Stimulated activated naive CD8-positive, alpha-beta T cell treated with anti-CD3 and anti-CD28 coated beads, Interleukin-15, Interleukin-2, amounts not matched to agents 100 ng/mL and 50 ng/mL, for 24 hours (primary cell): Measurements from ENCODE around the gene ACTC1.

ENCODE experiments used
- H3K27ac Mint-ChIP-seq: one replicate; pipeline ENCODE4 v1.8.0; 2021; ENCODE audit warnings: mild to moderate bottlenecking, mixed read lengths
- H3K27me3 Mint-ChIP-seq: one replicate; pipeline ENCODE4 v1.8.0; 2021; ENCODE audit warnings: mixed read lengths
- H3K36me3 Mint-ChIP-seq: one replicate; pipeline ENCODE4 v1.8.0; 2021; ENCODE audit warnings: low read depth, mixed read lengths
- H3K4me1 Mint-ChIP-seq: one replicate; pipeline ENCODE4 v1.8.0; 2021; ENCODE audit warnings: low read depth, mixed read lengths
- H3K4me3 Mint-ChIP-seq: one replicate; pipeline ENCODE4 v1.8.0; 2021; ENCODE audit warnings: mild to moderate bottlenecking, mixed read lengths
- H3K9me3 Mint-ChIP-seq: one replicate; pipeline ENCODE4 v1.8.0; 2021; ENCODE audit warnings: mixed read lengths

Gene ACTC1

GRCh38 chr15:34786206-34786605, 9.1 kb downstream of the ACTC1 start:
- no peaks in the 10 kb centered on the region for H3K9me3 Mint-ChIP-seq
- H3K36me3 Mint-ChIP-seq, result no peaks in the 10 kb centered on the region
- peaks cover 38% of the 10 kb centered on the region for H3K27me3 Mint-ChIP-seq
- no peak overlapping the region for H3K27ac Mint-ChIP-seq
- no peaks in the 10 kb centered on the region for H3K4me1 Mint-ChIP-seq
- H3K4me3 Mint-ChIP-seq, result no peak overlapping the region

- no peaks in the 10 kb centered on the region for H3K4me1 Mint-ChIP-seq
- H3K27me3 Mint-ChIP-seq, result peaks cover 25% of the 10 kb centered on the region
- H3K9me3 Mint-ChIP-seq, result peaks cover 9% of the 10 kb centered on the region
- no peak overlapping the region for H3K4me3 Mint-ChIP-seq
- H3K36me3 Mint-ChIP-seq, result no peaks in the 10 kb centered on the region
- no peak overlapping the region for H3K27ac Mint-ChIP-seq
Observed at GRCh38 chr15:34783991-34784390, 11.4 kb downstream of the ACTC1 start.

GRCh38 chr15:34783431-34783830, 11.9 kb downstream of the ACTC1 start:
- Mint-ChIP-seq H3K4me1 (no peaks in the 10 kb centered on the region), H3K9me3 (peaks cover 9% of the 10 kb centered on the region), H3K27me3 (peaks cover 25% of the 10 kb centered on the region), H3K4me3 (no peak overlapping the region), H3K27ac (no peak overlapping the region), H3K36me3 (no peaks in the 10 kb centered on the region)

GRCh38 chr15:34782901-34783300, 12.4 kb downstream of the ACTC1 start:
- Mint-ChIP-seq H3K27ac (no peak overlapping the region), H3K4me3 (no peak overlapping the region), H3K36me3 (no peaks in the 10 kb centered on the region), H3K9me3 (peaks cover 9% of the 10 kb centered on the region), H3K27me3 (peaks cover 25% of the 10 kb centered on the region), H3K4me1 (no peaks in the 10 kb centered on the region)

GRCh38 chr15:34780725-34781124, 14.6 kb downstream of the ACTC1 start:
- Mint-ChIP-seq H3K4me1 (no peaks in the 10 kb centered on the region), H3K36me3 (no peaks in the 10 kb centered on the region), H3K9me3 (peaks cover 9% of the 10 kb centered on the region), H3K4me3 (no peak overlapping the region), H3K27me3 (peaks cover 28% of the 10 kb centered on the region), H3K27ac (no peak overlapping the region)

- no peak overlapping the region for H3K4me3 Mint-ChIP-seq
- H3K27ac Mint-ChIP-seq, result no peak overlapping the region
- H3K27me3 Mint-ChIP-seq, result peaks cover 20% of the 10 kb centered on the region
- no peaks in the 10 kb centered on the region for H3K4me1 Mint-ChIP-seq
- H3K36me3 Mint-ChIP-seq, result no peaks in the 10 kb centered on the region
- H3K9me3 Mint-ChIP-seq, result peaks cover 9% of the 10 kb centered on the region
Observed at GRCh38 chr15:34776606-34777105, 18.7 kb downstream of the ACTC1 start.

GRCh38 chr15:34773917-34774316, 21.4 kb downstream of the ACTC1 start:
- Mint-ChIP-seq H3K9me3 (no peaks in the 10 kb centered on the region), H3K4me1 (no peaks in the 10 kb centered on the region), H3K27me3 (peaks cover 33% of the 10 kb centered on the region), H3K36me3 (no peaks in the 10 kb centered on the region), H3K4me3 (no peak overlapping the region), H3K27ac (no peak overlapping the region)

GRCh38 chr15:34773013-34773412, 22.3 kb downstream of the ACTC1 start:
- Mint-ChIP-seq H3K4me1 (no peaks in the 10 kb centered on the region), H3K27ac (no peak overlapping the region), H3K27me3 (peaks cover 37% of the 10 kb centered on the region), H3K9me3 (no peaks in the 10 kb centered on the region), H3K36me3 (no peaks in the 10 kb centered on the region), H3K4me3 (no peak overlapping the region)

GRCh38 chr15:34772312-34772711, 23.0 kb downstream of the ACTC1 start:
- Mint-ChIP-seq H3K36me3 (no peaks in the 10 kb centered on the region), H3K4me3 (no peak overlapping the region), H3K4me1 (no peaks in the 10 kb centered on the region), H3K27ac (no peak overlapping the region), H3K9me3 (no peaks in the 10 kb centered on the region), H3K27me3 (peaks cover 37% of the 10 kb centered on the region)

GRCh38 chr15:34769711-34770110, 25.6 kb downstream of the ACTC1 start:
- Mint-ChIP-seq H3K4me3 (no peak overlapping the region), H3K27me3 (peaks cover 29% of the 10 kb centered on the region), H3K9me3 (no peaks in the 10 kb centered on the region), H3K36me3 (no peaks in the 10 kb centered on the region), H3K4me1 (no peaks in the 10 kb centered on the region), H3K27ac (no peak overlapping the region)

- H3K4me3 Mint-ChIP-seq, result no peak overlapping the region
- H3K27ac Mint-ChIP-seq, result no peak overlapping the region
- H3K36me3 Mint-ChIP-seq, result no peaks in the 10 kb centered on the region
- H3K9me3 Mint-ChIP-seq, result no peaks in the 10 kb centered on the region
- no peaks in the 10 kb centered on the region for H3K4me1 Mint-ChIP-seq
- H3K27me3 Mint-ChIP-seq, result peaks cover 28% of the 10 kb centered on the region
Observed at GRCh38 chr15:34768530-34768929, 26.8 kb downstream of the ACTC1 start.

- no peaks in the 10 kb centered on the region for H3K4me1 Mint-ChIP-seq
- H3K4me3 Mint-ChIP-seq, result no peak overlapping the region
- H3K9me3 Mint-ChIP-seq, result no peaks in the 10 kb centered on the region
- no peaks in the 10 kb centered on the region for H3K36me3 Mint-ChIP-seq
- no peak overlapping the region for H3K27ac Mint-ChIP-seq
- H3K27me3 Mint-ChIP-seq, result peaks cover 28% of the 10 kb centered on the region
Observed at GRCh38 chr15:34765741-34766140, 29.6 kb downstream of the ACTC1 start.

GRCh38 chr15:34760909-34761308, 34.4 kb downstream of the ACTC1 start:
- Mint-ChIP-seq H3K4me3 (no peak overlapping the region), H3K27me3 (peaks cover 34% of the 10 kb centered on the region), H3K27ac (no peak overlapping the region), H3K4me1 (no peaks in the 10 kb centered on the region), H3K36me3 (no peaks in the 10 kb centered on the region), H3K9me3 (no peaks in the 10 kb centered on the region)

- H3K4me1 Mint-ChIP-seq, result no peaks in the 10 kb centered on the region
- H3K36me3 Mint-ChIP-seq, result no peaks in the 10 kb centered on the region
- H3K9me3 Mint-ChIP-seq, result no peaks in the 10 kb centered on the region
- H3K27me3 Mint-ChIP-seq, result peaks cover 42% of the 10 kb centered on the region
- H3K4me3 Mint-ChIP-seq, result no peak overlapping the region
- H3K27ac Mint-ChIP-seq, result no peak overlapping the region
Observed at GRCh38 chr15:34759992-34760391, 35.4 kb downstream of the ACTC1 start.

- Mint-ChIP-seq H3K27me3 (peaks cover 42% of the 10 kb centered on the region), H3K4me3 (no peak overlapping the region), H3K36me3 (no peaks in the 10 kb centered on the region), H3K27ac (no peak overlapping the region), H3K9me3 (no peaks in the 10 kb centered on the region), H3K4me1 (no peaks in the 10 kb centered on the region)
Observed at GRCh38 chr15:34759347-34759746, 36.0 kb downstream of the ACTC1 start.

- no peaks in the 10 kb centered on the region for H3K36me3 Mint-ChIP-seq
- no peak overlapping the region for H3K27ac Mint-ChIP-seq
- no peaks in the 10 kb centered on the region for H3K4me1 Mint-ChIP-seq
- peaks cover 51% of the 10 kb centered on the region for H3K27me3 Mint-ChIP-seq
- H3K4me3 Mint-ChIP-seq, result no peak overlapping the region
- H3K9me3 Mint-ChIP-seq, result no peaks in the 10 kb centered on the region
Observed at GRCh38 chr15:34757262-34757661, 38.1 kb downstream of the ACTC1 start.
